GM12801 (cell line): ENCODE data around the gene RPL22L1.

Experiments
- CTCF ChIP-seq: IDR thresholded peaks from one replicate; pipeline ENCODE4 v1.5.1; 2011; ENCODE audit warnings: control low read depth; ENCODE audit not compliant: insufficient read length; ENCODE audit errors: extremely low read depth

RPL22L1 gene

GRCh38 chr3:170866499-170866898 lies 3.5 kb downstream of the RPL22L1 start:
- no peak for TF ChIP-seq CTCF

GRCh38 chr3:170865209-170866094 lies 4.5 kb downstream of the RPL22L1 start:
- no peak for TF ChIP-seq CTCF

GRCh38 chr3:170864525-170865208 lies 5.3 kb downstream of the RPL22L1 start:
- no peak for TF ChIP-seq CTCF

- no peak for TF ChIP-seq CTCF
Observed at GRCh38 chr3:170863816-170864215, 6.2 kb downstream of the RPL22L1 start.

GRCh38 chr3:170862618-170863374 lies 7.2 kb downstream of the RPL22L1 start:
- no peak for TF ChIP-seq CTCF

- TF ChIP-seq CTCF, result no peak
Observed at GRCh38 chr3:170858599-170858998, 11.4 kb downstream of the RPL22L1 start.

- no peak for TF ChIP-seq CTCF
Observed at GRCh38 chr3:170852324-170852723, 17.7 kb downstream of the RPL22L1 start.
